ENCODE measurements around the gene SCFD1. TPM values are rescaled to one million over a fixed set of nuclear protein-coding genes. Genes with fewer than 3 reads are reported as not detected.

SCFD1 gene, protein sequence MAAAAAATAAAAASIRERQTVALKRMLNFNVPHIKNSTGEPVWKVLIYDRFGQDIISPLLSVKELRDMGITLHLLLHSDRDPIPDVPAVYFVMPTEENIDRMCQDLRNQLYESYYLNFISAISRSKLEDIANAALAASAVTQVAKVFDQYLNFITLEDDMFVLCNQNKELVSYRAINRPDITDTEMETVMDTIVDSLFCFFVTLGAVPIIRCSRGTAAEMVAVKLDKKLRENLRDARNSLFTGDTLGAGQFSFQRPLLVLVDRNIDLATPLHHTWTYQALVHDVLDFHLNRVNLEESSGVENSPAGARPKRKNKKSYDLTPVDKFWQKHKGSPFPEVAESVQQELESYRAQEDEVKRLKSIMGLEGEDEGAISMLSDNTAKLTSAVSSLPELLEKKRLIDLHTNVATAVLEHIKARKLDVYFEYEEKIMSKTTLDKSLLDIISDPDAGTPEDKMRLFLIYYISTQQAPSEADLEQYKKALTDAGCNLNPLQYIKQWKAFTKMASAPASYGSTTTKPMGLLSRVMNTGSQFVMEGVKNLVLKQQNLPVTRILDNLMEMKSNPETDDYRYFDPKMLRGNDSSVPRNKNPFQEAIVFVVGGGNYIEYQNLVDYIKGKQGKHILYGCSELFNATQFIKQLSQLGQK
- 34.5 to 42.8 TPM (median 39.4 TPM) in 5 replicates for total RNA-seq (2022; extraction: Qiagen RNA extraction)

DNA sequence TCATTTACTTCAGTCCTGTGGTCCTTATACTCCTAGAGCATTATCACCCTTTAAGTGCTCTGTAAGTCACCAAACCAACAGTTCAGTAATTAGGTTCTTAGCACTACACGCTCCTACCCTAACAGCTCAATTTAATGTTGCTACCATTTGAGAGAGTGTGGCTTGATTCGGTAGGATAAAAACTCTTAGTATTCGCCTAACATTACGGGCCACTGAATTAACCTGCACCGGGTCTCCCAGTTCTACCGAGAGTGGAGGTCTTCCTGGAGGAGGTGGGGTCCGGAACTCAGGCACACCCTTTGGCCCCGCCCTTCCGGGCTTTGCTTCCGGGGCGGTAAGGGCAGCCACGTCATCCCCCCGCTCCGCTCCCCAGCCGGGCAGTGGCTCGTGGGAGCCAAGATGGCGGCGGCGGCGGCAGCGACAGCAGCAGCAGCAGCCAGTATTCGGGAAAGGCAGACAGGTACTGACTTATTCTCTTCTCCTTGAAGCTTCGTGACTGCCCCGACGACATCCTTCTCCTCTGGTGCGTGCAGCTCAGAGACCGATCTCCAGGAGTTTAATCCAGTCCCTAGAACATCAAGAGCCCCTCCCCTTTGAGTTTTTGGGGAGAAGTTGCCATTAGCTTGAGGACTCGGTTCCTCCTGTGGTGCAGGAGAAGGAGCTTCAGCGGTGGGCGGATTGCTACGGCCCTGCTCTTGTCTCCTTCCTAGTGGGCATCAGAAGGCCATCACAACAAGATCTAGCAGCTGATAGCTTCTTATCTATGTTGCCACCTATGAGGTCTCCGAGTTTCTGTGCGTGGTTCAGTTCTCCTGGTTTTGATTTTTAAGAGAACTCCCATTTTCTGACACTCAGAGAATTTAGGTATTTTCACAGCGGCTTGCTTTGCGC is at the start of gene SCFD1:
Gene SCFD1, plus strand, starts transcription at position 380 of the 891 bp plus-strand sequence. Its CDS starts 20 bp downstream, at position 400.

Other genes with a start within 250 kb of the SCFD1 start
- gene G2E3, start 63.2 kb upstream of the SCFD1 start, total RNA-seq (2022; extraction: Qiagen RNA extraction), result 11.8 to 18.5 TPM (median 17.3 TPM) in 5 replicates

Measured in A549 treated with Mapracorat at 1 μM for 4 hours (cell line).